M059J (cell line): ENCODE data around the gene MCTP1. TPM values are rescaled to one million over a fixed set of nuclear protein-coding genes. Genes with fewer than 3 reads are reported as not detected.

Experiments
- DNase-seq: peaks from one replicate; pipeline ENCODE4 v3.0.0-alpha.2; 2012; ENCODE audit warnings: low read depth
- total RNA-seq: library from RNA; depleted of rRNA; stranded (reverse); fragments of >200 nt; shearing (Covaris generic); gene quantifications from 2 replicates; pipeline ENCODE4 v1.2.3, GENCODE V29; 2014

MCTP1 gene
- total RNA-seq, 1 experiment from 2014 or later: not detected

DNA sequence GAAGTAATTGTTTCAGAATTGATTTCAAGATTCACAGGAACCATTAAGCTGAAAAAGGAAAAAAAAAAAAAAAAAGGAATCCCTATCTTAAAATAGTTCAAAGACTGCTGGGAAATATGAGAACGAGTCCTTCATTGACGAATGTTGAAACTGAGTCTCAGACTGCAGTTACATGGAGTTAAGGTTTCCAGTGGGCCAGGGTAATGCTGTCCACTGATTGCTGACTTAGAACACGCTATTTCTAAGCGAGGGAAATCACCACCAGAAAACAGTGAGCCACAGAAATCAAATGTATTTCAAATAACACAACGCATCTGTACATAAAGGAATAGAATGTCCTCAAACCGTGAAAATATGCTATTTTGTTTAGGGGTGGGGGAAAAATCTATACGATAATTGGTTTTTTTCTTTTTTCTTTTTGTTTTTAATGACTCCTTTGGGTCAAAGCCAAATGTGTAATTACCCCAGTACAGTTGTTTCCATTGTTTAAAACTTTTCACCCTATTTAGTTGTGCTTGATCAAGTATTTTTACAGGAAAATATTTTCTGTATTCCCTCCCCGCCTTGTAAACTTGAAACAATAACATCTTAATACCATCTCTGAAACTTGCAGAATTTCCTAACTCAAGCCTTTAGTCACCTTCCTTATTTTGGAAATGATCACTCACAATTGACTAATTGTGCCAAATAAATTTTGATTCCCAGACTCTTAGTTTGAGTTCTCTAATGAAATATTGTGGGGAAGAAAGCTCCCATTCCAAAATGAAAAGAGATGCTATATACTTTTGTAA, 208.3 kb downstream of the MCTP1 start:
- DNase-seq: no peak

DNA sequence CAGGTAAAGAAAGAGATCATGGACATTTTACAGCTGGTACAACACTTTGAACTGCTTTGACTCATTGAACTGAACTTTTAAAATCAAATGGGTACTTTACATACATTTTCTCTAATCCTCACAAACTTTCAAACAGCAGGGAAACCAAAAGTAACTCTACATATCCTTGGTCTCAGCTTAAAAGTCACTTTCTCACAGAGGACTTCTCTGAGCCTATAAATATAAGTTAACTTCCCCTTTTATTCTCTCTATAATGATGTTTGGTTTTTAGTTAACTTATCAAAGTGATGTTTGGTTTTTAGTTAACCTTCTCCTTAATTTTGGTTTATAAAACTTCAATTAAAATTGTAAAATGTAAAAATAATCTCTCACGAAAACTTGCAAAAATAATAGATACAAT, 209.8 kb downstream of the MCTP1 start:
- no peak for DNase-seq

- DNase-seq: no peak
Measured at GRCh38 chr5:95072281-95072680, 212.6 kb downstream of the MCTP1 start.

GRCh38 chr5:95070866-95071265, 214.0 kb downstream of the MCTP1 start:
- no peak for DNase-seq

DNA sequence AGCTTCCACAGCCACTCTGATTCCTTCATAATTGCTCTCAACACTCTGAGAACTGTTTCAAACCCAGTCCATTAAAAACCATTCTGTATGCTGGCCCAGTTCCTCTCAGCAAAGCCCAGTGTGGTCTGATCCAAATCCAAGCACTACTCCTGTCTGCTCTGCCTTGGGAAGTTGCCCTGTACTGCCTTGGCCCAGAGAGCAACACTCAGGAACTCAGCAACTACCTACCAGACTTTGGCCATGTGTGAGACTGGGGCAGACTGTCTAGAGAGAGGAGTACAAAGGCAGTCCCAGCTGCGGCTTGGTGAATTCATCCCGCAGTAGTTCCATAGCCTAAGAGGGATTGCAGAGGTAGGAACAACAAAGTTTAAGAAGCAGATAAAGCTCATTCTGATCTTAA, 214.4 kb downstream of the MCTP1 start:
- no peak for DNase-seq

DNA sequence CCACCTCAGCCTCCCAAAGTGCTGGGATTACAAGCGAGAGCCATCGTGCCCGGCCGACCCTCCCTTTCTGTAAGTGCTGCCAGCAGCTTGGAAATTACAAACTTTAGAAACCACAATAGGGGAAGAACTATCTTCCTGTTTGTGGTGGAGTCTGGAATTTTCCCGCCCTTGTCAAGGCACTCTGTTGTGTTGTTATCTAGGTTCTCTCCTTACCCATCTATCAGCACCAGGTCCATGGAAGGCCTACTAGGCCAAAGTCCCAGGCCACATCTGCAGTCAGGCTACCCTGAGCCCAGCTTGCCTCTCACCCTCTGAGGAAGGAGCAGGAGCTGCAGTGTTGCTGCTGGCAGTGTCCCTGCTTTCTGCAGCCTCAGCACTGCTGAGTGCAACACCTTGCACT, 214.9 kb downstream of the MCTP1 start:
- no peak for DNase-seq

DNA sequence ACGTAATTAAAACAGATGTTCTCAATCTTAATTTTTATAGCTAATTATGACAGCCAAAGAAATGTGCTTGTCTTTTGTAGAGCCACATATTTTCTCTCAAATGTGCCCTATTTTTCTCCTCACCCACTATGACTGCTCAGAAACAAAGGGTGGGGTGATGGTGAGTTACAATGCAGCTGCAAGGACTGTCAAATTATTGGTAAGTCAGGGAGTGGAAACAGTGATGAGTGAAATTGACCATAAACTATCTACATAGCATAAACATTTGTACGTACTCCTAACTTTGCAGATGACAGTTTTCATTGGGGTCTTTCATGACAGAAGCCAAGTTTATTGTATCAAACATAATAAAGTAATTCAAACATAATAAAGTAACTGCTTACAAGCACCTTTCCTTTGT, 215.9 kb downstream of the MCTP1 start:
- no peak for DNase-seq

- DNase-seq: no peak
Measured at GRCh38 chr5:95068289-95068910, 216.5 kb downstream of the MCTP1 start.

- DNase-seq: no peak
Measured at GRCh38 chr5:95066048-95066447, 218.8 kb downstream of the MCTP1 start.

DNA sequence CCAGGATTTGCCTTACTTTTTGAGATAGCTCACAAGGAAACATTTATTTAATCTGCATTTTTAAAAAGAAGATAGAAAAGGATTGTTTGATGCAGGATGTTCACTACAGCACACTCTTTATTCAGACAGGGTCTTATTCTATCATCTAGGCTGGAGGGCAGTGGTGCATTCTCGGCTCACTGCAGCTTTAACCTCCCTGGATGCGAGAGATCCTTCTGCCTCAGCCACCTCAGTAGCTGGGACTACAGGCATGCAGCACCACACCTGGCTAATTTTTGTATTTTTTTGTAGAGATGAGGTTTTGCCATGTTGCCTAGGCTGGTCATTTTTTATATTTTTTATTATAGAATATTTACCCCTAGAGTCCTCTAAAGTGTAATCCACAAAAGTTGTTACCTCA, 221.4 kb downstream of the MCTP1 start:
- no peak for DNase-seq

DNA sequence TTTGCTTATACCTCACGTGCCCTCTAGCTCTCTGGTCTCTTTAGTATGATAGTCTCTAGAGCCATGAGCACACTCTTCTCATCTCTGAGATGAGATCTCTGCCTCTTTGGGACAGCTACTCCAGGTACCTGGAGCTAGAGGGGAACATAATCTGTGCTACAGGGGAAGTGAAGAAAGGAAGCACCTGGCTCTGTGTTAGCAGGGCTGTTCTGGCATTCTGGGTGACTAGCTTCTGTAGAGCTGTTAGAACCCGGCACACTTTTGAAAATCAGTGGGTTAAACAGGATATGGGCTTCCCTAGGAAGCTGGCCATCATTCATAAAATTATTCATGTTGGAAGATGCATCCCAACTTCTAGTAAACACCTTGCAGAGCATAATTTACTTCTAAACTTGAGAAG, 224.8 kb downstream of the MCTP1 start:
- no peak for DNase-seq

DNA sequence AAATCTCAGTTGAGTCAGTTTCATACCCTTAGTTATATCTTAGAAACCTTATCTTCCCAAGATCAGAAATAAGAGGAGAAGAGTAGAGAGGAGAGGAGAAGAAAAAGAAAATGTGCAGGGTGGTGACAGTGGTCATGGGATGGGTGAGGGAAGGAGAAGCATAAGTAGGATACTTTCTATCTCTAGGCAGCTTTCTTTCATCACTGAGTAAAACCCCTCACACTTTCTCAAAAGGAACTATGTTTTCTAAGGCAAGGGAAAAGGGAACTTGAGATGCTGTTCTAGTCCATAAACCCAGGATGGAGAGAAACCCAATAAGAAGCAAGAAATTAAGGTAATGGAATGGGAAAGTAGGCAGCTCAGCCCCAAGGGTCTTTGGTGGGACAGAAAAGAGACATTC, 225.3 kb downstream of the MCTP1 start:
- DNase-seq: no peak

DNA sequence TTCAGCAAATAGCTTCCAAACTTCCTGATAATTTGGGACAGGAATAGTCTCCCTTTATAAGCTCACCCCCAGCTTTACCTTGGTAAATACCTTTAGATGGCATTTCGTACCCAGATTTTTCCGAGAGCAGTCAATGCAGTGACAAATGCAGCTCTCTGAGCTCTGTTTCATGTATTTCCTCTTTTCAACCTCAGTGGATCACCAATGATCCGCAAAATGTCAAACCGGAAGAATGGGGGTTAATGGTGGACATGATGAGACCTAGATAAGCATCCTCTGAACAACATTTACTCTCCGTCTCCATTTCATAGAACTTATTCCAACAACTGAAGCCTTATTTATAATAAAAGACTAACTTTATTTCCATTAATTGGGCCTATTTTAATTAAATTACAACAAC, 227.3 kb downstream of the MCTP1 start:
- DNase-seq: no peak

- DNase-seq: no peak
Measured at GRCh38 chr5:95053253-95053652, 231.6 kb downstream of the MCTP1 start.

GRCh38 chr5:95050708-95051107, 234.2 kb downstream of the MCTP1 start:
- DNase-seq: no peak

DNA sequence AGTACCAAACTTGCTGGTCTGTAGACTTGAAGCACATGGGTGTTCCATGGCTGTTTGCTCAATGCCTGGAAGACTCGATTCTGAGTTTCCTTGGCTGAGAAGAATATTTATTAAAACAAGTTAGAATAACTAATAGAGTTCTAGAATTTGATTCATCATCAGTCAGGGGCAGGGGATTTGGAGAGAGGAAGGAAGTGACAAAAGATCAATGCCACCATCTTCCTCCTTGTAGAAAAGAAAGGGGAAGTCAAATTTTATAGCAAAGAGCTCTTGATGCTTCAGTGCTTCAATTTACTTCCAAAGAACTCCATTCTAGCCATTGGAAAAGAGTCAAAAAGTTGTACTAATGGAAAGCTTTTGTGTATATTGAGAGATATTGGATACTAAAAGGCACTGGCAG, 236.3 kb downstream of the MCTP1 start:
- no peak for DNase-seq

- DNase-seq: no peak
Measured at GRCh38 chr5:95045181-95045965, 239.5 kb downstream of the MCTP1 start.

DNA sequence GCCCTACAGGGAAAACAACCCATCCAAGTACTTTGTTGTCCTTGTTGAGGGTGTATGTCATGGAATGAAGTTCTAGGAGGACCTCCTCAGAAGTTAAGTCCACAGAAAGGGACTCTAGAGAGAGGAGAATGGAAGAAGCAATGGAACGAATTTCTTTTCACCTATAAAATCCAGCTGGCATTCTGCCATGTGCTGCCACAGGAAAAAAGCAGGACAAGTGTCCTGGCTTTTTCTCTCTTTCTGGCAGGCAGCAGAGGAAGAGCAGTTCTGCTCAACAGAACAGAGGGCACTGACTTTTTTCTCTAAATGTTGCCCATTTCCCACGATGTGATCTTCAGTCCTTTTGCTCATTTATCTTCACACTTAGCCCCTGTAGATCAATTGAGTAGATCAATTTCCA, 240.8 kb downstream of the MCTP1 start:
- no peak for DNase-seq

GRCh38 chr5:95043648-95044047, 241.2 kb downstream of the MCTP1 start:
- no peak for DNase-seq

- DNase-seq: no peak
Measured at GRCh38 chr5:95043234-95043633, 241.7 kb downstream of the MCTP1 start.

- DNase-seq: no peak
Measured at GRCh38 chr5:95042037-95042436, 242.9 kb downstream of the MCTP1 start.

GRCh38 chr5:95035891-95036685, 248.8 kb downstream of the MCTP1 start:
- no peak for DNase-seq
